Lung (tissue), 12 donors: ENCODE data around the gene RILP. TPM values are rescaled to one million over a fixed set of nuclear protein-coding genes. Genes with fewer than 3 reads are reported as not detected.
A peak's percentile ranks its signal among the peaks of the same experiment; 100 is the strongest.
"Not testable (repeated sequence)": the region's sequence is repeated elsewhere in the genome, so short reads cannot be mapped to it uniquely, and the experiment has no call there.

Experiments used
- ATAC-seq: fragments of 200-7000 bp; cut with Tn5 transposase; one replicate; pipeline ENCODE4 v1.9.1; 2020; ENCODE audit warnings: moderate number of reproducible peaks; ENCODE audit not compliant: insufficient read depth, low FRiP score
- DNase-seq, 3 donors: peaks; one replicate each; pipeline ENCODE4 v3.0.0-alpha.2; 2013 to 2017
- H3K27ac ChIP-seq, 2 donors: one replicate each; pipeline ENCODE4 v1.5.1; 2013; ENCODE audit warnings: mild to moderate bottlenecking in 2 of 2, moderate library complexity in 2 of 2, control low read depth in 1 of 2, inconsistent platforms in 1 of 2, low read depth in 1 of 2, low read length in 1 of 2
- H3K27me3 ChIP-seq, 3 donors: one replicate each; pipeline ENCODE4 v1.5.1; 2013; ENCODE audit warnings: low read length in 2 of 3; ENCODE audit not compliant: control insufficient read depth in 3 of 3, insufficient read depth in 3 of 3
- H3K36me3 ChIP-seq, 4 donors: one replicate each; pipeline ENCODE4 v1.5.1; 2013; ENCODE audit warnings: low read length in 4 of 4, mild to moderate bottlenecking in 1 of 4, moderate library complexity in 1 of 4; ENCODE audit not compliant: control insufficient read depth in 4 of 4, insufficient read depth in 4 of 4
- H3K4me1 ChIP-seq, 5 donors: one replicate each; pipeline ENCODE4 v1.5.1; 2013; ENCODE audit warnings: low read length in 5 of 5, mild to moderate bottlenecking in 2 of 5, moderate library complexity in 1 of 5; ENCODE audit not compliant: control insufficient read depth in 5 of 5, insufficient read depth in 5 of 5
- H3K4me3 ChIP-seq: one replicate; pipeline ENCODE4 v1.5.1; 2013; ENCODE audit warnings: mild to moderate bottlenecking, control low read depth, moderate library complexity
- H3K9ac ChIP-seq, 2 donors: one replicate each; pipeline ENCODE4 v1.5.1; 2013; ENCODE audit warnings: low read length in 2 of 2, control low read depth in 1 of 2; ENCODE audit not compliant: insufficient read depth in 1 of 2
- H3K9me3 ChIP-seq, 4 donors: one replicate each; pipeline ENCODE4 v1.5.1; 2013; ENCODE audit warnings: low read length in 3 of 4, mild to moderate bottlenecking in 1 of 4, moderate library complexity in 1 of 4; ENCODE audit not compliant: control insufficient read depth in 4 of 4, insufficient read depth in 3 of 4
- CTCF ChIP-seq: IDR thresholded peaks from 2 replicates; pipeline ENCODE4 v1.5.1; 2012; ENCODE audit warnings: mild to moderate bottlenecking; ENCODE audit errors: control extremely low read depth, extremely low read depth
- WGBS, 2 donors: extraction: QIAGEN DNeasy Blood & Tissue Kit; methylation state at CpG; one replicate each; pipeline ENCODE4 v1.1.7; 2013; 5-methylcytosine and 5-hydroxymethylcytosine counted together
- polyA plus RNA-seq, 2 donors: library from polyadenylated mRNA; stranded (reverse); fragments of 200-250 nt; gene quantifications; one replicate each; pipeline ENCODE4 v1.2.1, GENCODE V29; 2013
- total RNA-seq, 2 donors: library from RNA; depleted of rRNA in 1 of 2; stranded (reverse); fragments of >200 nt in 1 of 2; gene quantifications; one replicate each; pipeline ENCODE4 v1.2.1, GENCODE V29; 2014 to 2021
- donor health status: control.
- donor health status: control.
- donor health status: Bipolar disorder and iron deficiency.
- donor health status: healthy.
- donor health status: DM: yes; HTN: yes; CAD: no.

Gene RILP
- total and polyA plus RNA-seq, 4 donors = 23.1 to 46.3 (median 32.4) TPM

- Histone ChIP-seq H3K9me3 (no peaks in the 10 kb centered on the region), H3K9ac (no peak overlapping the region), H3K27me3 (no peaks in the 10 kb centered on the region), H3K27ac (no peak overlapping the region), H3K4me3 (no peak overlapping the region), H3K4me1 (peaks cover 0 to 15% (median 4%) of the 10 kb centered on the region in 5 donors), H3K36me3 (peaks cover 50 to 73% (median 63%) of the 10 kb centered on the region in 4 donors)
- ATAC-seq (no peak), DNase-seq (no peak)
- 83 to 86% methylated on average over 26 of the region's 26 CpGs for WGBS, 2 donors
- no peak for TF ChIP-seq CTCF
Measured at GRCh38 chr17:1673041-1673785, 23.5 kb upstream of the RILP start.

- H3K4me3 ChIP-seq, H3K9me3 ChIP-seq, H3K27me3 ChIP-seq, H3K4me1 ChIP-seq, ATAC-seq, H3K9ac ChIP-seq, DNase-seq, H3K27ac ChIP-seq: not testable (repeated sequence)
- 90 to 94% methylated on average over 5 of the region's 5 CpGs for WGBS, 2 donors
- peaks cover 34 to 53% (median 46%) of the 10 kb centered on the region in 4 donors for H3K36me3 ChIP-seq
Measured at GRCh38 chr17:1663934-1664333, 14.3 kb upstream of the RILP start.

- DNase-seq (no peak), ATAC-seq (no peak)
- peaks cover 47 to 64% (median 59%) of the 10 kb centered on the region in 4 donors for H3K36me3 ChIP-seq
- no peaks in the 10 kb centered on the region for H3K27me3 ChIP-seq
- no peak for TF ChIP-seq CTCF
- no peak overlapping the region for H3K27ac ChIP-seq
- no peak overlapping the region for H3K4me3 ChIP-seq
- H3K9me3 ChIP-seq = no peaks in the 10 kb centered on the region
- peak overlapping the region in 1 of 2 donors; percentile 32 for H3K9ac ChIP-seq
- H3K4me1 ChIP-seq = no peaks in the 10 kb centered on the region
- 94 to 96% methylated on average over 12 of the region's 12 CpGs for WGBS, 2 donors
Measured at GRCh38 chr17:1661045-1661444, 11.4 kb upstream of the RILP start.

GRCh38 chr17:1658100-1658499 lies 8.4 kb upstream of the RILP start:
- no peak for TF ChIP-seq CTCF
- no peak for DNase-seq
- Histone ChIP-seq H3K4me3 (no peak overlapping the region), H3K4me1 (no peaks in the 10 kb centered on the region), H3K27me3 (no peaks in the 10 kb centered on the region), H3K9me3 (no peaks in the 10 kb centered on the region), H3K27ac (no peak overlapping the region), H3K9ac (no peak overlapping the region), H3K36me3 (peaks cover 70 to 77% (median 73%) of the 10 kb centered on the region in 4 donors)
- ATAC-seq = no peak
- WGBS, 2 donors = 93 to 98% methylated on average over 9 of the region's 9 CpGs
